Liver (tissue), 9 donors: ENCODE results near the gene GLRX. TPM values are rescaled to one million over a fixed set of nuclear protein-coding genes. Genes with fewer than 3 reads are reported as not detected.
"Not testable (repeated sequence)": the region's sequence is repeated elsewhere in the genome, so short reads cannot be mapped to it uniquely, and the experiment has no call there.

Experiments used
- DNase-seq: peaks from one replicate; pipeline ENCODE4 v3.0.0-alpha.2; 2017; ENCODE audit warnings: low spot score
- H3K27ac ChIP-seq, 2 donors: one replicate each; pipeline ENCODE4 v1.7.0; 2013; ENCODE audit warnings: inconsistent platforms in 2 of 2, low read length in 2 of 2, control low read depth in 1 of 2, low read depth in 1 of 2, mild to moderate bottlenecking in 1 of 2
- H3K27me3 ChIP-seq, 4 donors: one replicate each; pipeline versions ENCODE4 v1.6.1 to v1.7.0; 2013; ENCODE audit warnings: low read length in 3 of 4, inconsistent platforms in 1 of 4, mild to moderate bottlenecking in 1 of 4, moderate library complexity in 1 of 4; ENCODE audit not compliant: control insufficient read depth in 4 of 4, insufficient read depth in 4 of 4
- H3K36me3 ChIP-seq, 4 donors: one replicate each; pipeline versions ENCODE4 v1.6.1 to v1.7.0; 2013; ENCODE audit warnings: low read length in 3 of 4, mild to moderate bottlenecking in 3 of 4, low read depth in 1 of 4, moderate library complexity in 1 of 4; ENCODE audit not compliant: control insufficient read depth in 4 of 4, insufficient read depth in 3 of 4
- H3K4me1 ChIP-seq, 4 donors: one replicate each; pipeline versions ENCODE4 v1.6.1 to v1.7.0; 2013; ENCODE audit warnings: low read length in 3 of 4, mild to moderate bottlenecking in 3 of 4, moderate library complexity in 1 of 4; ENCODE audit not compliant: control insufficient read depth in 4 of 4, insufficient read depth in 4 of 4
- H3K4me3 ChIP-seq, 3 donors: one replicate each; pipeline versions ENCODE4 v1.6.1 to v1.7.0; 2013; ENCODE audit warnings: low read length in 3 of 3, control low read depth in 1 of 3, low read depth in 1 of 3, mild to moderate bottlenecking in 1 of 3
- H3K9ac ChIP-seq, 2 donors: one replicate each; pipeline ENCODE4 v1.7.0; 2013; ENCODE audit warnings: low read length in 2 of 2, mild to moderate bottlenecking in 2 of 2, moderate library complexity in 2 of 2, control low read depth in 1 of 2, low read depth in 1 of 2
- H3K9me3 ChIP-seq, 4 donors: one replicate each; pipeline versions ENCODE4 v1.6.1 to v1.7.0; 2013; ENCODE audit warnings: low read length in 3 of 4; ENCODE audit not compliant: control insufficient read depth in 4 of 4
- ATF3 ChIP-seq: IDR thresholded peaks from 2 replicates; pipeline ENCODE4 v1.6.1; 2016; ENCODE audit warnings: antibody characterized with exemption
- EGR1 ChIP-seq, 2 donors: IDR thresholded peaks; 2 replicates each; pipeline ENCODE4 v1.6.1; 2016 to 2018; ENCODE audit warnings: antibody characterized with exemption in 2 of 2, low read depth in 2 of 2
- FOXA1 ChIP-seq: IDR thresholded peaks from 2 replicates; pipeline ENCODE4 v1.6.1; 2016; ENCODE audit warnings: antibody characterized with exemption
- HNF4G ChIP-seq: IDR thresholded peaks from 2 replicates; pipeline ENCODE4 v1.6.1; 2016; ENCODE audit warnings: antibody characterized with exemption
- RAD21 ChIP-seq, 2 donors: IDR thresholded peaks; 2 replicates each; pipeline ENCODE4 v1.6.1; 2016; ENCODE audit warnings: antibody characterized with exemption in 2 of 2, mild to moderate bottlenecking in 2 of 2
- REST ChIP-seq: IDR thresholded peaks from 2 replicates; pipeline ENCODE4 v1.6.1; 2016; ENCODE audit warnings: antibody characterized with exemption, mild to moderate bottlenecking
- RXRA ChIP-seq, 2 donors: IDR thresholded peaks; 2 replicates each; pipeline ENCODE4 v1.6.1; 2017 to 2018; ENCODE audit warnings: antibody characterized with exemption in 2 of 2, mild to moderate bottlenecking in 1 of 2
- SP1 ChIP-seq: IDR thresholded peaks from 2 replicates; pipeline ENCODE4 v1.6.1; 2018; ENCODE audit warnings: antibody characterized with exemption, mild to moderate bottlenecking
- TAF1 ChIP-seq: conservative IDR thresholded peaks from 2 replicates; pipeline ENCODE4 v1.6.1; 2016; ENCODE audit warnings: antibody characterized with exemption, mild to moderate bottlenecking
- YY1 ChIP-seq: IDR thresholded peaks from 2 replicates; pipeline ENCODE4 v1.6.1; 2016; ENCODE audit warnings: antibody characterized with exemption, mild to moderate bottlenecking
- ZBTB33 ChIP-seq: IDR thresholded peaks from 2 replicates; pipeline ENCODE4 v1.6.1; 2016; ENCODE audit warnings: antibody characterized with exemption
- WGBS: extraction: QIAGEN DNeasy Blood & Tissue Kit; methylation state at CpG from one replicate; pipeline ENCODE4 v1.1.7; 2013; 5-methylcytosine and 5-hydroxymethylcytosine counted together
- polyA plus RNA-seq, 2 donors: library from polyadenylated mRNA; stranded (reverse) in 1 of 2; unstranded in 1 of 2; fragments of 200-250 nt in 1 of 2; fragments of >200 nt in 1 of 2; fragmentation: Nextera tagmentation in 1 of 2; extraction: Ambion mirVana in 1 of 2; gene quantifications; one replicate each; pipeline versions ENCODE4 v1.2.1 to v1.2.3, GENCODE V29; 2013 to 2015
- total RNA-seq, 2 donors: library from RNA; depleted of rRNA; stranded (reverse); fragments of >200 nt; gene quantifications; one replicate each; pipeline ENCODE4 v1.2.3, GENCODE V29; 2014
- donor health status: healthy.
- donor health status: healthy.
- donor health status: healthy.
- donor health status: healthy.
- donor health status: healthy.

The GLRX gene
- total and polyA plus RNA-seq, 4 donors = 48.2 to 187 (median 107) TPM

GRCh38 chr5:95838001-95838520 lies 15.5 kb upstream of the GLRX start:
- no peak overlapping the region for H3K9ac ChIP-seq
- H3K36me3 ChIP-seq = no peaks in the 10 kb centered on the region
- H3K27me3 ChIP-seq = no peaks in the 10 kb centered on the region
- H3K9me3 ChIP-seq = no peaks in the 10 kb centered on the region
- DNase-seq = no peak
- peaks cover 8 to 29% (median 20%) of the 10 kb centered on the region in 4 donors for H3K4me1 ChIP-seq
- TF ChIP-seq HNF4G = no peak
- no peak for TF ChIP-seq RXRA (IDR thresholded peaks at IDR 0.05)
- TF ChIP-seq ZBTB33 = no peak
- no peak for TF ChIP-seq ATF3
- TF ChIP-seq FOXA1 = no peak
- TF ChIP-seq SP1 = no peak
- TF ChIP-seq EGR1 (IDR thresholded peaks at IDR 0.05; ENCODE audit: low read depth in 2 of 2) = no peak
- TF ChIP-seq RAD21 (IDR thresholded peaks at IDR 0.05) = no peak
- 96% methylated on average over 8 of the region's 8 CpGs for WGBS
- H3K4me3 ChIP-seq = no peak overlapping the region
- no peak overlapping the region for H3K27ac ChIP-seq

GRCh38 chr5:95837492-95837891 lies 15.0 kb upstream of the GLRX start:
- TF ChIP-seq RXRA (IDR thresholded peaks at IDR 0.05) (no peak), FOXA1 (no peak), HNF4G (no peak), TAF1 (no peak), YY1 (no peak), SP1 (no peak), EGR1 (IDR thresholded peaks at IDR 0.05; ENCODE audit: low read depth in 2 of 2) (no peak)
- Histone ChIP-seq H3K4me3 (no peak overlapping the region), H3K9me3 (no peaks in the 10 kb centered on the region), H3K9ac (no peak overlapping the region), H3K27me3 (no peaks in the 10 kb centered on the region), H3K4me1 (peaks cover 5 to 29% (median 19%) of the 10 kb centered on the region in 4 donors), H3K36me3 (no peaks in the 10 kb centered on the region), H3K27ac (no peak overlapping the region)
- no peak for DNase-seq
- 96% methylated on average over 5 of the region's 5 CpGs for WGBS

- Histone ChIP-seq H3K4me1 (peaks cover 3 to 28% (median 16%) of the 10 kb centered on the region in 4 donors), H3K27ac (peak overlapping the region; percentile 79 to 90)
- not testable (repeated sequence) for H3K27me3 ChIP-seq, DNase-seq, H3K36me3 ChIP-seq, H3K9me3 ChIP-seq, H3K9ac ChIP-seq, H3K4me3 ChIP-seq
- 96% methylated on average over 4 of the region's 4 CpGs for WGBS
Measured at GRCh38 chr5:95836971-95837370, 14.4 kb upstream of the GLRX start.

- Histone ChIP-seq H3K27ac (peak overlapping the region; percentile 79 to 90), H3K4me3 (peak overlapping the region in 1 of 3 donors; percentile 14), H3K27me3 (no peaks in the 10 kb centered on the region), H3K9ac (no peak overlapping the region), H3K36me3 (no peaks in the 10 kb centered on the region), H3K4me1 (peaks cover 3 to 26% (median 16%) of the 10 kb centered on the region in 4 donors), H3K9me3 (no peaks in the 10 kb centered on the region)
- TF ChIP-seq SP1 = peak; percentile 30
- no peak for TF ChIP-seq REST
- DNase-seq = no peak
- 91% methylated on average over 1 of the region's 1 CpG for WGBS
Measured at GRCh38 chr5:95836544-95836943, 14.0 kb upstream of the GLRX start.
